Measurements from ENCODE around the gene IFFO2. TPM values are rescaled to one million over a fixed set of nuclear protein-coding genes. Genes with fewer than 3 reads are reported as not detected.

Gene IFFO2
- total and polyA plus RNA-seq, 4 donors = 6.6 to 19.7 (median 13.5) TPM

DNA sequence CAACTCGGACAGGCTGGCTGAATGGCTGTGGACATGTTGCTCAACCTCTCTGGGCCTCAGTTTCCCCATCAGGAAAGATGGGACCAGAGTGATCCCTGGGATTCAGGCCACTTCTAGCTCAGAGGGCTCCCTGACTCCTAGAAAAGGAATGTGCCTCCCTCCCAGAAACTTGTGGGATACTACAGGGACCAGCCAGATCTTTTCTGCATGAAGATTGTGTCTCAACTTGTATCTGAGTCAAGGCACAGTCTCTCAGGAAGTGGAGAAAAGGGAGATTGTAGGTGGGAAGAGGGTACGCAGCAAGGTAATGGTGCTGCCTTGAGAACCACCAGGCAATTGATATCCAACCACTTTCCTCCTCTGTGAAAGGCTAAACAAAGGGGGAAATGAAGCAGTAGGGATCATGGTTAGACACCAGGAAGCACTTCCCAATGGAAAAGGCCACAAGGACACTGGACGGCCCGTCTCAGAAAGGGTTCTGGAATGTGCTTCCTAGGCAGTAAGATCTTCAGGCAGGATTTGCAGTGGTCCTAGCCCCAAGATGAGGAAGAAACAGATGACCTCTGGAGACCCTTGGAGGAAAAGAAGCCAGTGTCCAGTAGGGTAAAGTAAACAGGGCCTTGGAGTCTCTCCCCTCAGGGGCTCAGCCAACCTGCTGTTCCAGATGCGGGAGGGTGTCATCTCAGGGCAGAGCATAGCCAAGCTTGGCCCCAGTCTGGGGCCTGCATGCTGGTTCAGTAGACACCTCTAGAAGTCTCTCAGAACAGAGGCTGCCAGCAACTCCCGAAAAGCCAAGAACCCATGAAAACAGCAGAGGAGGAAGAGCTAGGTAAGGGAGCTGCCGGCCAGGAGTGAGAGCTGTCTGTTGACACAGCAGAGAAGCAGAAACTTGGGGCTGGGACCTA is 16.8 kb downstream of the IFFO2 start:
- Histone ChIP-seq H3K36me3 (ENCODE audit: control insufficient read depth, insufficient read depth, low read length) (peaks cover 10% of the 10 kb centered on the region), H3K4me3 (ENCODE audit: low read depth, low read length) (no peak overlapping the region), H3K27me3 (ENCODE audit: control insufficient read depth, insufficient read depth, low read length) (no peaks in the 10 kb centered on the region), H3K9me3 (ENCODE audit: control insufficient read depth, insufficient read depth, low read length) (no peaks in the 10 kb centered on the region), H3K27ac (ENCODE audit: low read depth, low read length) (no peak overlapping the region), H3K4me1 (ENCODE audit: control insufficient read depth, insufficient read depth, low read length) (peaks cover 98% of the 10 kb centered on the region)
- WGBS (ENCODE audit: insufficient coverage) = 79% methylated on average over 6 of the region's 7 CpGs
- DNase-seq (ENCODE audit: low read depth in 4 of 6, low spot score in 6 of 6) = no peak

GRCh38 chr1:18938707-18939070 is 17.8 kb downstream of the IFFO2 start:
- Histone ChIP-seq H3K36me3 (ENCODE audit: control insufficient read depth, insufficient read depth, low read length) (peaks cover 9% of the 10 kb centered on the region), H3K27ac (ENCODE audit: low read depth, low read length) (no peak overlapping the region), H3K27me3 (ENCODE audit: control insufficient read depth, insufficient read depth, low read length) (no peaks in the 10 kb centered on the region), H3K9me3 (ENCODE audit: control insufficient read depth, insufficient read depth, low read length) (no peaks in the 10 kb centered on the region), H3K4me1 (ENCODE audit: control insufficient read depth, insufficient read depth, low read length) (peaks cover 94% of the 10 kb centered on the region), H3K4me3 (ENCODE audit: low read depth, low read length) (no peak overlapping the region)
- DNase-seq (ENCODE audit: low read depth in 4 of 6, low spot score in 6 of 6) = no peak
- 21% methylated on average over 2 of the region's 2 CpGs for WGBS (ENCODE audit: insufficient coverage)

DNA sequence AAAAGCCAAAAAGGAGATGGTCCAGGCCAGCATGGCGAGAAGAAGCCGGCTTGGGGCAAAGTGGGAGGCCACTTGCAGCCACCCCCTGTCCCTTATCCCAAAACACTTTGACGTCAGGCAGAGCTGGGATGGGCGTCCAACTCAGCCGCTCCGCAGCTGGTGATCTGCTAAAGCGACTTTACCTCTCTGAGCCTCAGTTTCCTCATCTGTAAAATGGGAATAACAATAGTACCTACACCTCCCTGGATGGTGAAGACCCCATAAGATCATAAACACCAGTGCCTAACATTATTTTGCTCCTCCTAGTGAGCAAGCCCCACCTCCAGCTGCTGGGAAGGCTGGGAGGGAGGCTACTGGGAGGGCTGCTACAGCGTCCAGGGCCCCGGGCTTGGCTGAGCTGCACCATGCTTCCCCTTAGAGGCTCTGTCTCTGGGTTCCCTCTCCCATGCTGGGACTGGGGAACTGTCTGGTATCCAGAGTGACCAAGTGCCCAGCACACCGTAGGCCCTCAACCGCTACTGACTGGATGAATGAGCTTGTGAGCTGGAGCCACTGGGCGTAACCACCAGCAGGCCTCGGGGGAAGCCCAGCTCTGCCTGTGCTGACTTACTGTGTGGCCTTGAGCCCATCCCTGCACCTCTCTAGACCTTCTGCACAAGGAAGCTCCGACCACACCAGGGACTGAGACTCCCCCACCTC is 18.3 kb downstream of the IFFO2 start:
- H3K4me3 ChIP-seq (ENCODE audit: low read depth, low read length) = no peak overlapping the region
- WGBS (ENCODE audit: insufficient coverage) = 75% methylated on average over 14 of the region's 14 CpGs
- H3K36me3 ChIP-seq (ENCODE audit: control insufficient read depth, insufficient read depth, low read length) = peaks cover 4% of the 10 kb centered on the region
- H3K27ac ChIP-seq (ENCODE audit: low read depth, low read length) = no peak overlapping the region
- no peaks in the 10 kb centered on the region for H3K9me3 ChIP-seq (ENCODE audit: control insufficient read depth, insufficient read depth, low read length)
- no peak for DNase-seq (ENCODE audit: low read depth in 4 of 6, low spot score in 6 of 6)
- peaks cover 95% of the 10 kb centered on the region for H3K4me1 ChIP-seq (ENCODE audit: control insufficient read depth, insufficient read depth, low read length)
- no peaks in the 10 kb centered on the region for H3K27me3 ChIP-seq (ENCODE audit: control insufficient read depth, insufficient read depth, low read length)

DNA sequence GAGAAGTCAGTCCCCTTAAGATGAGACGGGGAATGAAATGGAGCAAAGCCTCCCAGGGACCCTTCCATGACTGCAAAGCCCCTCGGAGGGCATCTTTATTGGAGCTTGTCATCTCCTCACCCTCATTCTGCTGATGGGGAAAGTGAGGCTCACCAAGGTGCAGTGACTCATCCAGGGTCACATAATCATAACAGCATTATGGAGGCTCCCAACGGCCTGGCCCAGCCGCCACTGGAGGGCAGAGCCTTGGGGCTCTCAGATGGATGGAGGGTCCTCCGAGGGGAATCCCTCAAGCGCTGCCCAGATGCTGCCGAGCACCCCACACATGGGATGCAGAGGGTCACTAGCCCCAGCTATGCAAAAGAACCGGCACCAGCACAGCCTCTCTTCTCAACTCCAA is 18.9 kb downstream of the IFFO2 start:
- Histone ChIP-seq H3K4me3 (ENCODE audit: low read depth, low read length) (no peak overlapping the region), H3K27ac (ENCODE audit: low read depth, low read length) (no peak overlapping the region), H3K27me3 (ENCODE audit: control insufficient read depth, insufficient read depth, low read length) (no peaks in the 10 kb centered on the region), H3K4me1 (ENCODE audit: control insufficient read depth, insufficient read depth, low read length) (peaks cover 95% of the 10 kb centered on the region), H3K36me3 (ENCODE audit: control insufficient read depth, insufficient read depth, low read length) (peaks cover 3% of the 10 kb centered on the region), H3K9me3 (ENCODE audit: control insufficient read depth, insufficient read depth, low read length) (no peaks in the 10 kb centered on the region)
- 74% methylated on average over 8 of the region's 8 CpGs for WGBS (ENCODE audit: insufficient coverage)
- no peak for DNase-seq (ENCODE audit: low read depth in 4 of 6, low spot score in 6 of 6)

- H3K27ac ChIP-seq (ENCODE audit: low read depth, low read length) = no peak overlapping the region
- H3K9me3 ChIP-seq (ENCODE audit: control insufficient read depth, insufficient read depth, low read length) = no peaks in the 10 kb centered on the region
- no peaks in the 10 kb centered on the region for H3K27me3 ChIP-seq (ENCODE audit: control insufficient read depth, insufficient read depth, low read length)
- no peak for DNase-seq (ENCODE audit: low read depth in 4 of 6, low spot score in 6 of 6)
- WGBS (ENCODE audit: insufficient coverage) = 71% methylated on average over 8 of the region's 11 CpGs
- peaks cover 3% of the 10 kb centered on the region for H3K36me3 ChIP-seq (ENCODE audit: control insufficient read depth, insufficient read depth, low read length)
- H3K4me3 ChIP-seq (ENCODE audit: low read depth, low read length) = no peak overlapping the region
- peaks cover 95% of the 10 kb centered on the region for H3K4me1 ChIP-seq (ENCODE audit: control insufficient read depth, insufficient read depth, low read length)
These were observed 19.5 kb downstream of the IFFO2 start for GRCh38 chr1:18936814-18937481.

DNA sequence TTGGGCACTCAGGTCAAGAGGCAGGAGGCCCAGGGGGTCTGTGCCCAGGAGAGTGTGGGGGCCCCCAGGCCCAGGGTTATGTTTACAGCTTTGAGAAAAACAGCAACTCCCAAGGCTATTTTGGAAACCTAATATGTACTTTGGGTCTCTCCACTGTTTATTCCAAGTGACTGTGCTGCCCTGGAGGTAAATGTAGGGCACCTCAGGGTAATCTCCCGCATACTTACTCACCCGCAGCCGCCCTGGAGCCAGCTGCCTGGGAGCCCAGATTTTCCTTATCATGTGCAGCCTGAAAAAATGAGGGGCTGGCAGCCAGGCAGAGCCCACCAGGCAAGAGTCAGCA is 20.0 kb downstream of the IFFO2 start:
- WGBS (ENCODE audit: insufficient coverage) = 79% methylated on average over 3 of the region's 3 CpGs
- H3K4me1 ChIP-seq (ENCODE audit: control insufficient read depth, insufficient read depth, low read length) = peaks cover 95% of the 10 kb centered on the region
- H3K27ac ChIP-seq (ENCODE audit: low read depth, low read length) = no peak overlapping the region

DNA sequence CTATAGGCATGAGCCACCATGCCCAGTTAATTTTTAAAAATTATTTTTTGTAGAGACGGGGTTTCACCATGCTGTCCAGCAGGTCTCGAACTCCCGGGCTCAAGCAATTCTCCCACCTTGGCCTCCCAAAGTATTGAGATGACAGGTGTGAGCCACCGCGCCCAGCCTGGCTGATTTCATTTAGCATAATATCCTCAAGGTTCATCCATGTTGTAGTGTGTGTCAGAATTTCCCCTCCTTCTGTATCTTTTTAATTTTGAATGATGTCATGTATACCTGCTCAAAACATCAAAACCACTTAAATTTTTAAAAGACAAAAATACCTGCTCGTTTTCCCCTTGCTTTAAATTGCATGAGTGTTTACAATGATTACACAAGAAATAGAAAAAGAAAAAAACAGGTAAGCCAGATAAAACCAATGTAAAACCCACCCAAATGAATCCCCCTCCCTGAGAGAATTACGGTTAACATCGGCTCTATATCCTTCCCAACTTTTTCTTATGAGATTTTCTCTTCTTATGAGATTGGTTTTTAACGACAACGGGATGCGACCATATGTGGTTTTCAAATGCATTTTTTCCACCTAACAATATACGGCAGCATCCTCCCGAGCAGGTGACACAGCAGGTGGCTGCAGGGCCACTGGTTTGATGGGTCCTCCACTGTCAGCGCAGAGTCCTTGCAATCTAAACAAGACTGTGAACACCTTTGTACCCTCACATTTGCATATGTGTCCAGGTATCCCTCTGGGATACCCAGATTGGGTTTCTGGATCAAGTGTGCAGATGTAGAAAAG is 22.1 kb downstream of the IFFO2 start:
- no peak overlapping the region for H3K27ac ChIP-seq (ENCODE audit: low read depth, low read length)
- no peaks in the 10 kb centered on the region for H3K27me3 ChIP-seq (ENCODE audit: control insufficient read depth, insufficient read depth, low read length)
- no peaks in the 10 kb centered on the region for H3K9me3 ChIP-seq (ENCODE audit: control insufficient read depth, insufficient read depth, low read length)
- WGBS (ENCODE audit: insufficient coverage) = 67% methylated on average over 4 of the region's 14 CpGs
- H3K36me3 ChIP-seq (ENCODE audit: control insufficient read depth, insufficient read depth, low read length) = peaks cover 6% of the 10 kb centered on the region
- no peak for DNase-seq (ENCODE audit: low read depth in 4 of 6, low spot score in 6 of 6)
- H3K4me3 ChIP-seq (ENCODE audit: low read depth, low read length) = no peak overlapping the region
- H3K4me1 ChIP-seq (ENCODE audit: control insufficient read depth, insufficient read depth, low read length) = peaks cover 78% of the 10 kb centered on the region

More for the DNA sequence above, 20.0 kb downstream of the IFFO2 start:
- H3K27me3 ChIP-seq (ENCODE audit: control insufficient read depth, insufficient read depth, low read length) = no peaks in the 10 kb centered on the region
- H3K4me3 ChIP-seq (ENCODE audit: low read depth, low read length) = no peak overlapping the region
- peaks cover 3% of the 10 kb centered on the region for H3K36me3 ChIP-seq (ENCODE audit: control insufficient read depth, insufficient read depth, low read length)
- DNase-seq (ENCODE audit: low read depth in 4 of 6, low spot score in 6 of 6) = no peak
- no peaks in the 10 kb centered on the region for H3K9me3 ChIP-seq (ENCODE audit: control insufficient read depth, insufficient read depth, low read length)

GRCh38 chr1:18932879-18933278 is 23.6 kb downstream of the IFFO2 start:
- Histone ChIP-seq H3K27me3 (ENCODE audit: control insufficient read depth, insufficient read depth, low read length) (no peaks in the 10 kb centered on the region), H3K9me3 (ENCODE audit: control insufficient read depth, insufficient read depth, low read length) (no peaks in the 10 kb centered on the region), H3K4me3 (ENCODE audit: low read depth, low read length) (no peak overlapping the region), H3K36me3 (ENCODE audit: control insufficient read depth, insufficient read depth, low read length) (peaks cover 6% of the 10 kb centered on the region), H3K27ac (ENCODE audit: low read depth, low read length) (no peak overlapping the region), H3K4me1 (ENCODE audit: control insufficient read depth, insufficient read depth, low read length) (peaks cover 78% of the 10 kb centered on the region)
- DNase-seq (ENCODE audit: low read depth in 4 of 6, low spot score in 6 of 6) = no peak
- WGBS (ENCODE audit: insufficient coverage) = 92% methylated on average over 2 of the region's 7 CpGs

DNA sequence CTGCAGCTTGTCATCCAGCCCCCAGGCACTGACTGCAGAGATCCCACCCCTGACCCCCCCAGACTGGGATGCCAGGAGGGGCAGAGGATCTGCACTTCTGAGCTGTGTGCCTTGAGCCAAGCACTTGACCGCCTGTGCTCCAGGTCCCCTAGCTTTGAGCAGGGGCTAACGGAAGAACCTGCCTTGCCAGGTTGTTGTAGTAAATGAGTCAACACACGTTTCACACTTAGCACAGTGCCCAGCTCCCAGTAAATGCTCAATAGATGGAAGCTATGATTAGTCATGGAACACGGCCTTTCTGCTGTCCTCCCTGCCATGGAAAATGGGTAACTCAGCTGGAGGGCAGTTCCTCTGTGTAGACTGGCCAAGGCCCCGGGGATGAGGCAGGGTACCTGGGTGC is 24.1 kb downstream of the IFFO2 start:
- Histone ChIP-seq H3K4me3 (ENCODE audit: low read depth, low read length) (no peak overlapping the region), H3K4me1 (ENCODE audit: control insufficient read depth, insufficient read depth, low read length) (peaks cover 78% of the 10 kb centered on the region), H3K27me3 (ENCODE audit: control insufficient read depth, insufficient read depth, low read length) (no peaks in the 10 kb centered on the region), H3K9me3 (ENCODE audit: control insufficient read depth, insufficient read depth, low read length) (no peaks in the 10 kb centered on the region), H3K27ac (ENCODE audit: low read depth, low read length) (no peak overlapping the region), H3K36me3 (ENCODE audit: control insufficient read depth, insufficient read depth, low read length) (peaks cover 8% of the 10 kb centered on the region)
- no peak for DNase-seq (ENCODE audit: low read depth in 4 of 6, low spot score in 6 of 6)
- 25% methylated on average over 4 of the region's 5 CpGs for WGBS (ENCODE audit: insufficient coverage)
